HG03460 (cell line): ENCODE results near the gene AMN.
"Not testable (repeated sequence)": the region's sequence is repeated elsewhere in the genome, so short reads cannot be mapped to it uniquely, and the experiment has no call there.

Experiments
- ATAC-seq: cut with Tn5 transposase; IDR thresholded peaks from one replicate; pipeline ENCODE4 v1.9.1; 2021; ENCODE audit not compliant: unreplicated experiment

The AMN gene

GRCh38 chr14:102911991-102912761, 10.3 kb upstream of the AMN start:
- no peak for ATAC-seq

- no peak for ATAC-seq
These were observed 8.9 kb upstream of the AMN start for GRCh38 chr14:102913341-102914211.

- ATAC-seq = no peak
These were observed 7.8 kb upstream of the AMN start for GRCh38 chr14:102914474-102915291.

- ATAC-seq = no peak
These were observed 7.0 kb upstream of the AMN start for GRCh38 chr14:102915292-102916110.

- no peak for ATAC-seq
These were observed 6.0 kb upstream of the AMN start for GRCh38 chr14:102916347-102917055.

- no peak for ATAC-seq
These were observed 5.4 kb upstream of the AMN start for GRCh38 chr14:102917056-102917385.

GRCh38 chr14:102917469-102918211, 4.8 kb upstream of the AMN start:
- ATAC-seq = no peak

GRCh38 chr14:102918438-102918837, 4.0 kb upstream of the AMN start:
- ATAC-seq = no peak

GRCh38 chr14:102920273-102920997, 2.0 kb upstream of the AMN start:
- ATAC-seq = no peak

- no peak for ATAC-seq
These were observed 1.5 kb upstream of the AMN start for GRCh38 chr14:102920998-102921304.

- ATAC-seq = no peak
These were observed 900 bp downstream of the AMN start for GRCh38 chr14:102923201-102923924.

- no peak for ATAC-seq
These were observed 1.5 kb downstream of the AMN start for GRCh38 chr14:102923925-102924486.

- ATAC-seq = no peak
These were observed 2.4 kb downstream of the AMN start for GRCh38 chr14:102924632-102925588.

GRCh38 chr14:102925646-102926045, 3.2 kb downstream of the AMN start:
- ATAC-seq = no peak

- no peak for ATAC-seq
These were observed 3.6 kb downstream of the AMN start for GRCh38 chr14:102926104-102926503.

GRCh38 chr14:102926840-102927239, 4.4 kb downstream of the AMN start:
- not testable (repeated sequence) for ATAC-seq
